Glutamatergic neuron (in vitro differentiated cells): ENCODE results near the gene TEX53. TPM values are rescaled to one million over a fixed set of nuclear protein-coding genes. Genes with fewer than 3 reads are reported as not detected.

ENCODE experiments used
- DNase-seq: peaks from one replicate; pipeline ENCODE4 v3.0.0; 2022
- H3K27ac Mint-ChIP-seq: one replicate; pipeline ENCODE4 v1.8.0; 2020; ENCODE audit warnings: mild to moderate bottlenecking, mixed read lengths, inconsistent platforms; ENCODE audit not compliant: unreplicated experiment
- H3K27me3 Mint-ChIP-seq: one replicate; pipeline ENCODE4 v1.8.0; 2020; ENCODE audit warnings: mild to moderate bottlenecking, moderate library complexity, mixed read lengths, inconsistent platforms; ENCODE audit not compliant: unreplicated experiment
- H3K36me3 Mint-ChIP-seq: one replicate; pipeline ENCODE4 v1.8.0; 2020; ENCODE audit warnings: mild to moderate bottlenecking, mixed read lengths, inconsistent platforms; ENCODE audit not compliant: unreplicated experiment
- H3K4me1 Mint-ChIP-seq: one replicate; pipeline ENCODE4 v1.8.0; 2020; ENCODE audit warnings: mild to moderate bottlenecking, low read depth, mixed read lengths, inconsistent platforms; ENCODE audit not compliant: unreplicated experiment
- H3K4me3 Mint-ChIP-seq: one replicate; pipeline ENCODE4 v1.8.0; 2020; ENCODE audit warnings: mild to moderate bottlenecking, mixed read lengths, inconsistent platforms; ENCODE audit not compliant: unreplicated experiment
- H3K9me3 Mint-ChIP-seq: one replicate; pipeline ENCODE4 v1.8.0; 2020; ENCODE audit warnings: mild to moderate bottlenecking, moderate library complexity, mixed read lengths, inconsistent platforms; ENCODE audit not compliant: unreplicated experiment
- total RNA-seq: library from RNA; stranded (reverse); fragmentation: NEBNext Ultra II Directional; extraction: Animal tissue kit (Norgen Biotek cat#: 25700); gene quantifications from one replicate; pipeline ENCODE4 v1.2.1, GENCODE V29; 2021; ENCODE audit not compliant: unreplicated experiment
- TF ChIP-seq, protein P1 (sequence below): fragments of 200-600 bp; sonication (generic); IDR thresholded peaks from one replicate; pipeline ENCODE4 v1.5.0; 2021; ENCODE audit not compliant: partially characterized antibody, unreplicated experiment

The TEX53 gene
- total RNA-seq, 1 donor from 2014 or later = not detected

DNA sequence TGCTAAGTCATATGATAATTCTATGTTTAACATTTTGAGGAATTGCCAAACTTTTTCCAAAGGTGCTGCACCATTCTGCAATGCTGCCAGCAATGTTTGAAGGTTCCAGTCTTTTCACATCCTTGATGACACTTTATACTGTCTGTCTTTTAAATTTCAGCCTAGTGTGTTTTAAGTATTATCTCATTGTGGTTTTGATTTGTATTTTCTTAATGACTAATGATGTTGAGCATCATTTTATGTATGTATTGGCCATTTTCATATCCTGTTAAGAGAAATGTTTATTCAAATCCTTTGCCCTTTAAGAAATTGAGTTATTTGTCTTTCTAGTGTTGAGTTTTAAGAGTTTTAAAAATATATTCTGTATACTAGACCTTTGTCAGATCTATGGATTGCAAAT, 29.4 kb upstream of the TEX53 start:
- no peak overlapping the region for H3K27ac Mint-ChIP-seq
- H3K4me1 Mint-ChIP-seq = no peaks in the 10 kb centered on the region
- TF ChIP-seq, protein P1, sequence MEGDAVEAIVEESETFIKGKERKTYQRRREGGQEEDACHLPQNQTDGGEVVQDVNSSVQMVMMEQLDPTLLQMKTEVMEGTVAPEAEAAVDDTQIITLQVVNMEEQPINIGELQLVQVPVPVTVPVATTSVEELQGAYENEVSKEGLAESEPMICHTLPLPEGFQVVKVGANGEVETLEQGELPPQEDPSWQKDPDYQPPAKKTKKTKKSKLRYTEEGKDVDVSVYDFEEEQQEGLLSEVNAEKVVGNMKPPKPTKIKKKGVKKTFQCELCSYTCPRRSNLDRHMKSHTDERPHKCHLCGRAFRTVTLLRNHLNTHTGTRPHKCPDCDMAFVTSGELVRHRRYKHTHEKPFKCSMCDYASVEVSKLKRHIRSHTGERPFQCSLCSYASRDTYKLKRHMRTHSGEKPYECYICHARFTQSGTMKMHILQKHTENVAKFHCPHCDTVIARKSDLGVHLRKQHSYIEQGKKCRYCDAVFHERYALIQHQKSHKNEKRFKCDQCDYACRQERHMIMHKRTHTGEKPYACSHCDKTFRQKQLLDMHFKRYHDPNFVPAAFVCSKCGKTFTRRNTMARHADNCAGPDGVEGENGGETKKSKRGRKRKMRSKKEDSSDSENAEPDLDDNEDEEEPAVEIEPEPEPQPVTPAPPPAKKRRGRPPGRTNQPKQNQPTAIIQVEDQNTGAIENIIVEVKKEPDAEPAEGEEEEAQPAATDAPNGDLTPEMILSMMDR = no peak
- peaks cover 2% of the 10 kb centered on the region for H3K27me3 Mint-ChIP-seq
- no peak for DNase-seq
- peaks cover 2% of the 10 kb centered on the region for H3K9me3 Mint-ChIP-seq
- no peak overlapping the region for H3K4me3 Mint-ChIP-seq
- H3K36me3 Mint-ChIP-seq = no peaks in the 10 kb centered on the region

DNA sequence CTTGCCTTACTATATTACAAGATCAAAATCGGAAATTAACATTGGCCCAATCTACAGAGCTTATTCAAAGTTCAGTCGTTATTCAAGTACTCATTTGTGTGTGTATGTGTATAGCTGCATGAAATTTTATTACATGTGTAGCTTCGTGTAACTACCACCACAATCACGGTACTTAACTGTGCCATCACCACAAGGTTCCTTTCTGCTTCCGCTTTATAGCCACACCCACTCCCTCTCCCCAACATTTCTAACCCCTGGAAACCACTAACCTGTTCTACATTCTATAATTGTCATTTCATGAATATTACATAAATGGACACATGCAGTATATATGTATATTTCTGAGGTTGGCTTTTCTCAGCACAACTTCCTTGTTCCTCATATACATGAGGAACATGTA, 28.3 kb upstream of the TEX53 start:
- H3K4me1 Mint-ChIP-seq = no peaks in the 10 kb centered on the region
- TF ChIP-seq, protein P1 = no peak
- H3K27me3 Mint-ChIP-seq = peaks cover 2% of the 10 kb centered on the region
- H3K9me3 Mint-ChIP-seq = peaks cover 2% of the 10 kb centered on the region
- H3K36me3 Mint-ChIP-seq = no peaks in the 10 kb centered on the region
- H3K4me3 Mint-ChIP-seq = no peak overlapping the region
- no peak overlapping the region for H3K27ac Mint-ChIP-seq
- no peak for DNase-seq

DNA sequence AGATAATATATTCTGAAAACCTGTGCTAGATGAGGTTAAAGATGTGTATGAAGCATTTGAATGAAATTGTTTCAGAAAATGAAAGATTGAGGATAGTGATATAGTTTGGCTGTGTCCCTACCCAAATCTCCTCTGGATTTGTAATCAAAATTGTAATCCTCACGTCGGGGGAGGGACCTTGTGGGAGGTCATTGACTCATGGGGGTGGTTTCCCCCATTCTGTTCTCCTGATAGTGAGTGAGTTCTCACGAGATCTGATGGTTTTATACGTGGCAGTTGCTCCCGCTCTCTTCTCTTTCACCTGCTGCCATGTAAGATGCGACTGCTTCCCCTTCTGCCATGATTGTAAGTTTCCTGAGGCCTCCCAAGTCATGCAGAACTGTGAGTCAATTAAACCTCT, 26.4 kb upstream of the TEX53 start:
- no peaks in the 10 kb centered on the region for H3K36me3 Mint-ChIP-seq
- no peak for DNase-seq
- TF ChIP-seq, protein P1 = no peak
- no peak overlapping the region for H3K4me3 Mint-ChIP-seq
- no peak overlapping the region for H3K27ac Mint-ChIP-seq
- peaks cover 2% of the 10 kb centered on the region for H3K9me3 Mint-ChIP-seq
- H3K27me3 Mint-ChIP-seq = no peaks in the 10 kb centered on the region
- no peaks in the 10 kb centered on the region for H3K4me1 Mint-ChIP-seq

DNA sequence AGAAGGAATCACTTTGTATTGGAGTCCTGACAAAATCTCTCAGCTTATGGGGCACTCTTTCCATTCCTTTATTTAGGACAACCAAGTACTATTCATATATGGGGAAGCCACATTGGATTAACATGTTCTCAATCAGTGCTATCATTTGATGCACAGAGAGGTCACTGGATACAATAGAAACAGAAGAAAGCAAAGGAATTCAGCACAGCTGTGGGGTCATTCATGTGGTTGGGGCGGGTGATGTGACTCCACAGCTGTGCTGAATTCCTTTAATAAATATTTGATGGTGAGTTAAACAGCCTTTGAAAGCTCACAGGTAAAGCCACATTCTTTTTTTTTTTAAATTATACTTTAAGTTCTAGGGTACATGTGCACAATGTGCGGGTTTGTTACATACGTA, 25.2 kb upstream of the TEX53 start:
- TF ChIP-seq, protein P1 = no peak
- Mint-ChIP-seq H3K36me3 (no peaks in the 10 kb centered on the region), H3K27ac (no peak overlapping the region), H3K9me3 (peaks cover 2% of the 10 kb centered on the region), H3K4me3 (no peak overlapping the region), H3K4me1 (no peaks in the 10 kb centered on the region), H3K27me3 (no peaks in the 10 kb centered on the region)
- no peak for DNase-seq

DNA sequence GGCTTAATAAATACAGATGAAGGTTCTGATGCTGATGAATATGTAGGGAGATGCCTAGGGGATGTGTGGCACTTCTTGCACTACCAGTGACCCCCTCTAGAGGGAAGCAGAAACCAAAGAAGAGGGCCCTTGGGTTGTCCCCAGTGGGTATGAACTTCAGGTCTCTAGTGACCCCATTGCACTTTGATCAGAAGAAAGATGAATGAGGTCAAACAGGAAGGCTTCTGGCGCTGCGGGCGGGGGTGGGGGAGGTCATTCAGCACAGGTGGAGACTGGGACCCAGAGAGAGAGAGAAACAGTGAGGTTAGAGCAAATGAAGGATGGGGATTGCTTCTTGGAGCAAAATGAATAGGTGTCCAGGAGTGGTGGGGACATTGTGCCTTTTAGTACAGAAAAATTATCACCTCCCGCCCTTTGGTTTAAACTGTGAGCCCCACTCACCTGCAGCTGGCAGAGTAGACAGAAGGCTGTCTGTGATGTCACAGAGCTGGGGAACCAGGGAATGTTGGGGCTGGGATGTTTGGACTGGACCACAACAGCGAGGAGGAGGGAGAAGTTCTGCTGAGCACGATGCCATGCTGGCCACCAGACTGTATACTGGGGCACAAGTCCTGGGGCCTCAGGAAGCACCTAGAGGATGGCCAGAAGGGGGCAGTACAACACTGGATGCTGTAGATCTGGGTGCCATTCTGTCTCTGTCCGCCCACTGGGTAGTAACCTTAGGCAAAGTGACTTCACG, 24.2 kb upstream of the TEX53 start, which contains the start of gene TEX48:
TEX48 (minus strand) TSS at position 599 of the 739 bp plus-strand sequence. CDS start 10,469 bp downstream, outside the sequence.
- Mint-ChIP-seq H3K36me3 (no peaks in the 10 kb centered on the region), H3K9me3 (peaks cover under 1% of the 10 kb centered on the region), H3K4me1 (no peaks in the 10 kb centered on the region), H3K27me3 (no peaks in the 10 kb centered on the region), H3K4me3 (no peak within 1 kb of the TSS), H3K27ac (no peak within 1 kb of the TSS)
- TF ChIP-seq, protein P1 = peak; percentile 80
- peak; percentile 64 for DNase-seq
